ENCODE results near the gene ADAMTSL4. TPM values are rescaled to one million over a fixed set of nuclear protein-coding genes. Genes with fewer than 3 reads are reported as not detected.
A peak's percentile ranks its signal among the peaks of the same experiment; 100 is the strongest.

The ADAMTSL4 gene
- total and polyA plus RNA-seq, 2 donors (not counting 3 experiments of a cell fraction or from before 2014, with no cell fraction given): 0.73 to 1.0 TPM

DNA sequence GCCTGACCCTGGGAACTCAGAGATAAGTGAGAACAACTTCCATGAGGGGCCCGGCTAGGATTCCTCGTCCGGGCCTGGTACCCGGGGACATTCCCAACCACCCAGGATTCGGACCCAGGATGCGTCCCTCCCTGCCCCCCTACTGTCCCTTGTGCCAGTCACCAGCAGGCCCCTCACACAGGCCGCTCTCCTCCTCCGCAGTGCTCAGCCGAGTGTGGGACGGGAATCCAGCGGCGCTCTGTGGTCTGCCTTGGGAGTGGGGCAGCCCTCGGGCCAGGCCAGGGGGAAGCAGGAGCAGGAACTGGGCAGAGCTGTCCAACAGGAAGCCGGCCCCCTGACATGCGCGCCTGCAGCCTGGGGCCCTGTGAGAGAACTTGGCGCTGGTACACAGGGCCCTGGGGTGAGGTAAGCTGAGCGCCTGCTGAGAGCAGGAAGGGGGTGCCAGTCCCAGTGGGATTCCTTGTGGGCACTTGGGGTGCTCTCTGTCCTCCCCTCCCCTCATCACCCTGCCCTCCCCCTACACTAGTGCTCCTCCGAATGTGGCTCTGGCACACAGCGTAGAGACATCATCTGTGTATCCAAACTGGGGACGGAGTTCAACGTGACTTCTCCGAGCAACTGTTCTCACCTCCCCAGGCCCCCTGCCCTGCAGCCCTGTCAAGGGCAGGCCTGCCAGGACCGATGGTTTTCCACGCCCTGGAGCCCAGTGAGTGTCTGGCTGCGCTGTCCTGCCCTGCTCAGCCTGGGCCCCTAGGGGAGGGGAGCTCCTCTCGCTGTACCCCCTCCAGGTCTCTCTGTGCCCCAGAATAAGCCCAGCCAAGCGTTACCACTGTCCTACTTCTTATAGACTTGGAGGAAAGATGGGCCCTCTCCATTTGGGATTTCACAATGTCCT is 9.8 kb downstream of the ADAMTSL4 start:
- dilution Hi-C loops (cut with MboI; ENCODE audit: extremely low pct_ligation_motif_present, low sequenced_read_pairs): no loop called here
- Histone ChIP-seq H3K27ac (ENCODE audit: insufficient read depth, low read depth, low read length) (peak overlapping the region; percentile 62), H3K9ac (replicated peaks; ENCODE audit: extremely low read depth, insufficient read depth, low read length) (peak overlapping the region; percentile 57), H3K9me1 (replicated peaks; ENCODE audit: control insufficient read depth, extremely low read depth, insufficient read depth, low read length) (no peaks in the 10 kb centered on the region), H2AFZ (ENCODE audit: low read depth, low read length) (peak overlapping the region; percentile 62), H4K20me1 (replicated peaks; ENCODE audit: control insufficient read depth, extremely low read depth, insufficient read depth, low read length) (no peaks in the 10 kb centered on the region), H3K27me3 (ENCODE audit: control insufficient read depth in 2 of 2, insufficient read depth in 2 of 2, low read length in 2 of 2) (no peaks in the 10 kb centered on the region), H3K4me1 (ENCODE audit: control insufficient read depth, extremely low read depth, insufficient read depth, low read length) (peaks cover 50% of the 10 kb centered on the region), H3K36me3 (ENCODE audit: control insufficient read depth in 2 of 2, extremely low read depth in 1 of 2, insufficient read depth in 2 of 2, low read length in 2 of 2) (peaks cover 0 to 4% of the 10 kb centered on the region in 2 experiments), H3K79me2 (ENCODE audit: control insufficient read depth, insufficient read depth, low read length) (peaks cover 4% of the 10 kb centered on the region), H3K4me2 (ENCODE audit: insufficient read depth, low read length) (peak overlapping the region; percentile 75), H3K9me3 (replicated peaks; ENCODE audit: control insufficient read depth, insufficient read depth, low read length) (no peaks in the 10 kb centered on the region), H3K4me3 (replicated peaks in 1 of 3; ENCODE audit: insufficient read depth in 1 of 3, low read depth in 1 of 3, low read length in 3 of 3) (peak overlapping the region; percentile 30 to 58 (median 43))
- DNase-seq (ENCODE audit: low read depth, low spot score) (peak; percentile 81), FAIRE-seq (peak; percentile 89)
- POLR2A ChIA-PET: interaction anchor here (1.0 to 1.4 kb wide), 3 partner anchors 9 to 21 kb away, joined by 5 to 9 read pairs (median 6); partner anchors contain the start of gene MCL1
- BruUV-seq (replicated peaks): no TSS peak
- CTCF ChIA-PET: interaction anchor here (0.5 to 13.9 kb wide), 25 partner anchors 8 to 448 kb away, joined by 3 to 288 read pairs (median 5); partner anchors contain the start of genes ADAMTSL4, CTSK, ECM1 and ENSA
- TF ChIP-seq POLR2AphosphoS5 (IDR thresholded peaks at IDR 0.05; ENCODE audit: insufficient read depth, low read depth, low read length): peak; percentile 73
- peak; percentile 76 for TF ChIP-seq POLR2A (IDR thresholded peaks at IDR 0.05; ENCODE audit: low read depth, low read length)
- TF ChIP-seq, protein P1, sequence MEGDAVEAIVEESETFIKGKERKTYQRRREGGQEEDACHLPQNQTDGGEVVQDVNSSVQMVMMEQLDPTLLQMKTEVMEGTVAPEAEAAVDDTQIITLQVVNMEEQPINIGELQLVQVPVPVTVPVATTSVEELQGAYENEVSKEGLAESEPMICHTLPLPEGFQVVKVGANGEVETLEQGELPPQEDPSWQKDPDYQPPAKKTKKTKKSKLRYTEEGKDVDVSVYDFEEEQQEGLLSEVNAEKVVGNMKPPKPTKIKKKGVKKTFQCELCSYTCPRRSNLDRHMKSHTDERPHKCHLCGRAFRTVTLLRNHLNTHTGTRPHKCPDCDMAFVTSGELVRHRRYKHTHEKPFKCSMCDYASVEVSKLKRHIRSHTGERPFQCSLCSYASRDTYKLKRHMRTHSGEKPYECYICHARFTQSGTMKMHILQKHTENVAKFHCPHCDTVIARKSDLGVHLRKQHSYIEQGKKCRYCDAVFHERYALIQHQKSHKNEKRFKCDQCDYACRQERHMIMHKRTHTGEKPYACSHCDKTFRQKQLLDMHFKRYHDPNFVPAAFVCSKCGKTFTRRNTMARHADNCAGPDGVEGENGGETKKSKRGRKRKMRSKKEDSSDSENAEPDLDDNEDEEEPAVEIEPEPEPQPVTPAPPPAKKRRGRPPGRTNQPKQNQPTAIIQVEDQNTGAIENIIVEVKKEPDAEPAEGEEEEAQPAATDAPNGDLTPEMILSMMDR (IDR thresholded peaks at IDR 0.05; ENCODE audit: extremely low read depth in 1 of 2, insufficient read depth in 1 of 2, low read depth in 1 of 2, low read length in 2 of 2): no peak
- intact Hi-C loops (cut with micrococcal nuclease): loop anchor here (2.0 kb wide), 1 partner anchor 72 kb away; the partner anchor contains the start of gene TARS2
